OCI-LY3 (cell line): ENCODE data around the gene PTK6.

Experiments
- CTCF ChIP-seq: fragments of 200-600, 300-600 bp; sonication (generic); IDR thresholded peaks from 2 replicates; pipeline ENCODE4 v1.5.1; 2014; ENCODE audit warnings: antibody characterized with exemption, low read length, low read depth
- EZH2phosphoT487 ChIP-seq: fragments of 200-600 bp; shearing (Covaris generic); IDR thresholded peaks from 2 replicates; pipeline ENCODE4 v1.6.1; 2018; ENCODE audit warnings: antibody characterized with exemption, mixed run types, low read depth

GRCh38 chr20:63551068-63551467, 13.9 kb upstream of the PTK6 start:
- TF ChIP-seq CTCF (no peak), EZH2phosphoT487 (no peak)
